HG02970 (cell line): ENCODE results near the gene ALX3.

Experiments
- ATAC-seq: cut with Tn5 transposase; IDR thresholded peaks from one replicate; pipeline ENCODE4 v1.9.1; 2021; ENCODE audit warnings: mild to moderate bottlenecking, moderate library complexity, moderate number of reproducible peaks; ENCODE audit not compliant: unreplicated experiment, low FRiP score

The ALX3 gene

GRCh38 chr1:110070671-110071242 is at the start of gene ALX3:
ALX3 (minus strand) TSS chr1:110070672; CDS start chr1:110070612, 60 bp downstream.
- no peak for ATAC-seq

DNA sequence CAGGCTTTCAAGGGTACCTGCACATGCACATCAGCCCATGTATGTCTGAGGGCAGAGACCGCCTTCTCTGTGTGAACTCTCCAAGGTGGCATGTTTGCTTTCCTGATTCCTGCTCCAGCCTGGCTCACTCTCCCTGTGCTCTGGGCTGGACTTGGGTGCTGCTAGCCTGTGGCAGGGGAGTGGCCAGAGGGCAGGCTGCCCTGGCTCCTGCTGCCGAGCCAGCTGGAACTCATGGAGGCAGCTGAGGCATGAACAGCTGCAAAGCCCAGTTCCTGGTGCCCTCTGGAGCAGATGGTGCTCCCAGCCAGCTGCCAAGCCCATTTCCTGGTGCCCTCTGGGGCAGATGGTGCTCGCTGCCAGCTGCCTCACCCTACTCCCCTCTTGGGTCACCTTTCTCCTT is 49.4 kb upstream of the ALX3 start:
- no peak for ATAC-seq

- no peak for ATAC-seq
These were observed 48.3 kb upstream of the ALX3 start for GRCh38 chr1:110118636-110119396.

GRCh38 chr1:110114784-110115183 is 44.3 kb upstream of the ALX3 start:
- ATAC-seq: no peak

GRCh38 chr1:110114173-110114572 is 43.7 kb upstream of the ALX3 start:
- no peak for ATAC-seq

GRCh38 chr1:110113551-110113950 is 43.1 kb upstream of the ALX3 start:
- no peak for ATAC-seq

- ATAC-seq: no peak
These were observed 42.2 kb upstream of the ALX3 start for GRCh38 chr1:110112656-110113055.

- ATAC-seq: no peak
These were observed 41.7 kb upstream of the ALX3 start, which contains the start of gene UBL4B for GRCh38 chr1:110112143-110112542. UBL4B (plus strand) TSS chr1:110112443; CDS start chr1:110112535, 92 bp downstream.

DNA sequence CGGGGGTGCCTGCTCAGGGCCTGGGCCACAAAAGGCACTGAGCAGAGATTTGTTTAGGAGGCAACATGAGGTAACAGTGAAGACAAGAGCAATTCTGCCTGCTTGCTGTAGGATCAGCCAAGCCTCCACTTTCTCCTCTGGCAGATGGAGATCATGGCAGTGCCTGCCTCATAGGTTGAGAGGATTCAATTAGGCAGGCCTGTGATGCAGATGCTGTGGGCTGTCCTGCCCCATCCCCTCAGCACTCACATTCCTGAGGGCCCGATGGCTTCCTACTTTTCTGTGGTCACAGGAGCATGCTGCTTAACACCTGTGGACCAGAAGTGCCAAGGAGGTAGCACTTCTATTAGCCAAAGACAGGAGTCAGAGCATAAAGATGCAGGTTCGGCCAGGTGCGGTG is 40.6 kb upstream of the ALX3 start:
- no peak for ATAC-seq

GRCh38 chr1:110107867-110108469 is 37.5 kb upstream of the ALX3 start:
- ATAC-seq: no peak

- ATAC-seq: no peak
These were observed 35.8 kb upstream of the ALX3 start for GRCh38 chr1:110106013-110106941.

DNA sequence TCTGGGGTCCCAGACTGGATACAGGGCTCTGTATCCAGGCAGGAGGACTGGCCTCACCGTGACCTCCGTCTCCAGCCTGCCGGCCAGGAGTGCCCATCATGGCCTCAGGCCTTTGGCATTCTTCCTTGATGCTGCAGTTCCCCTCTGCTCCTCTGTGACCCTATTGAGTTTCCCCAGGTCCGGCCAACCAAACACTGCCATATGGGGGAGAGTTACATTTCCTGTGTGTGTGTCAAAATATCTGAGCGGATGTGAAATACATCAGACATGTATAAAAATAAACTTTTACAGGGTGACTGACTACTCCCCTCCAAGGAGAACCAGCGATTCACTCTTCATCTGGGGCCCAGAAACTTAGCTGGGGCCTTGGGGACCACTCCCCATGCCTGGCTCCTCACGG is 31.6 kb upstream of the ALX3 start:
- ATAC-seq: no peak

DNA sequence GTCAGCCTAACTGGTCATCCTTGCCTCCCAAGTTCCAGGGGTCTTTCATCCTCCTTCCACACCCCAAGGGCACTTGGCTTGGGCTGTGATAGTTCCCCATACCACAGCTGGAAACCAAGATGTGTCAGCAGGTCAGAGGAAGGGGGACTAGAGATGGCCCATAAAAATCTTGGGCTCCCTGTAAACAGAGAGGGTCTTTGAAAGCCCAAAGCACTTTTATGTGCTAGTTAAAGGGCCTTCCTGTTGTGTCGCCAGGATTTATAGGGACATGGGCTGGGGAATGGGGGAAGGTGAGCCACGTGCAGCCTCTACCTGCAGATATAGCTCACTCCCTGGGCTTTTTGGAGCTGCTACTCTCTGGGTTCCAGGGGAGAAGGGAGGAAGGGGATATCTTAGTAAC is 29.9 kb upstream of the ALX3 start:
- ATAC-seq: no peak

GRCh38 chr1:110098222-110099026 is 28.0 kb upstream of the ALX3 start:
- no peak for ATAC-seq

DNA sequence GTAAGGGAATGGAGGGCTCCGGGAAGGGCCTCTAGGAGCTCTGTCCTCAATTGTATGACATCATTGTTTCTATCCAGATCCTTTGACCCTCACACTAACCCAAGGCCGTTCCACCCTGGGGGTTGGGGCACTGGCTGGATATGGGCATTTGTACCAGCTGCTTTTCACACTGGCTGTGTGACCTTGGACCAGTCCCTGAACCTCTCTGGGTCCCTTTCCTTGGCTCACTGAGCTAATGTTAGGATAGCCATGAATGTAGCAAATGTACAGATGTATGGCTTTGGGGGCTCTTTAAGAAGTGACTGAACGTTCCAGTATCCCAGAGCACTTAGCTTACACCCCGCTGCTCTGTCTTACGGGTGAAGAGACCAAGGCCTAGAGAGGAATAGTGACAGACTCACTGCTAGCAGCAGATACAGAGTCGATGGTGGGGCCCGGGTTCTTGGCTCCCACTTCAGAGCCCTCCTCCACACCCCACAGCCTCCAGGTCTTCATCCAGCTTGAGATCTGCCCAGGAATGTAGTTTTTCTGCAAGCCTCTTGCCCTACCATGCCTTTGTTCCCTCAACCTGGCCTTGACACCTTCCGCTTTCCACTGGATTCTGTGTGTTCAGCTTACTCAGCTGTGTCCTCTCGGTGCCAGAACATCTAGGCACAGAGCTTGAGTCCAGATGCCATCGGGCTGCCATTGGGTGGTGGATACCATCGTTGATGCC is 27.2 kb upstream of the ALX3 start:
- no peak for ATAC-seq

- ATAC-seq: no peak
These were observed 24.6 kb upstream of the ALX3 start for GRCh38 chr1:110094931-110095654.

DNA sequence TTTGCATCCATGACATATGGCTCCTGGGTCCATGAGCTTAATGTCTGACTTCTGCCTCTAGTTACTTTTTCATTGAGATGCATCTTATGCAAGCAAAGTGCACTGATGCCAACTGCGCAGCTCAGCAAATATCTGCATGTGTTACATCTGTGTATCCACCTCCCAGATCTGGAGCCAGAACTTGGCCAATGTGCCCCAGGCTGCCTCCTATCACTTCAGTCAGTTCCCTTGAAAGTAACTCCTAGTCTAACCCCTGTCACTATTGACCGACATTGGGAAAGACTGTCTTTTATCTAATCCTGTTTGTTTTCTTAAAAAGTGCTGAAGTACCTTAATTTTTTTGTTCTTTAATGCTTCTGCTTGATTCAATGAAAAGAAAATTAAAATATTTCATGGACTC is 22.5 kb upstream of the ALX3 start:
- no peak for ATAC-seq

- no peak for ATAC-seq
These were observed 21.3 kb upstream of the ALX3 start for GRCh38 chr1:110091791-110092190.

DNA sequence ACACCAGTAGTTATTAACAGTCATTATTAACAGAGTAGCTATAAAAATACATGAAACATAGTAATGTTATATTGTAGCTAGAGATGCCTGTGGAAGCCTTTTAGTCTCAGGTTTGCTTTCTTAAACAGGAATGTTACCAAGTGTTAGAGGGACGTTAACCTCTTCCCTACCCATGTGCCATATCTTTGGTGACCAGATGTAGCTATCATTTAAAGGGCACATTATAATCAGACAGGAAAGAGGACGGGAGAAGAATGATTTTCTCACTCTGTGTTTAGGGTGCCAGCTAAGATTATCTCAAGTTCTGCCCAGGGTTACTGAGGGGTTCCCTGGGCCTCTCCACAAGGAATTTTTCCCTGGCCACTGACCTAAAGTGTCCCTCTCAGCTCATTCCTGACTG is 20.9 kb upstream of the ALX3 start:
- ATAC-seq: no peak
